GM12878 (cell line): ENCODE measurements around the gene SORCS2. TPM values are rescaled to one million over a fixed set of nuclear protein-coding genes. Genes with fewer than 3 reads are reported as not detected.

ENCODE experiments used
- ATAC-seq: fragments of 200-7000 bp; cut with Tn5 transposase; 3 replicates; pipeline ENCODE4 v1.9.1; 2020; ENCODE audit warnings: mild to moderate bottlenecking, moderate library complexity
- BruUV-seq: library from RNA; stranded (reverse); fragments of 400-500 nt; replicated peaks from 2 replicates; lab custom pipeline; 2021; lab: Mats Ljungman, UMichigan
- CTCF ChIA-PET: fragments of 300-600 bp; sonication (Branson Sonifier 250); formaldehyde crosslinking; extraction: SDS; loops from one replicate; lab custom pipeline; 2021; ENCODE audit warnings: inconsistent platforms; lab: Yijun Ruan, JAX
- POLR2A ChIA-PET: fragments of 350-600 bp; formaldehyde crosslinking; extraction: SDS; loops from one replicate; lab custom pipeline; 2021; ENCODE audit warnings: inconsistent platforms; lab: Charles Lee
- RAD21 ChIA-PET: fragments of 300-600 bp; sonication (Branson Sonifier 250); formaldehyde crosslinking; loops from one replicate; lab custom pipeline; 2023; ENCODE audit warnings: antibody characterized with exemption; ENCODE audit not compliant: unreplicated experiment; lab: Charles Lee
- SMC1A ChIA-PET: fragments of 300-600 bp; sonication (Branson Sonifier 250); formaldehyde crosslinking; loops from one replicate; lab custom pipeline; 2023; ENCODE audit not compliant: unreplicated experiment, uncharacterized antibody; lab: Charles Lee
- DNase-seq: peaks from one replicate; pipeline ENCODE4 v3.0.0-alpha.2; 2011; ENCODE audit warnings: low read depth, low spot score
- FAIRE-seq: peaks from 3 replicates; lab custom pipeline; 2011; peaks lifted over from hg19 to GRCh38; lab: Jason Lieb, UNC
- H2AFZ ChIP-seq: 2 replicates; pipeline ENCODE4 v1.6.0; 2011; ENCODE audit warnings: low read depth, low read length, control low read depth; ENCODE audit not compliant: control insufficient read depth
- H3K27ac ChIP-seq: 2 replicates; pipeline ENCODE4 v1.5.1; 2011; ENCODE audit warnings: control low read depth; ENCODE audit not compliant: control insufficient read depth, insufficient read depth
- H3K27me3 ChIP-seq, 2 experiments: replicated peaks in 1 of 2; 2 replicates each; pipeline versions ENCODE4 v1.6.0 to v1.6.1; 2011; ENCODE audit warnings: low read length in 1 of 2; ENCODE audit not compliant: control insufficient read depth in 2 of 2, insufficient read depth in 2 of 2
- H3K36me3 ChIP-seq, 2 experiments: 2 replicates each; pipeline ENCODE4 v1.5.1; 2011; ENCODE audit warnings: low read length in 1 of 2; ENCODE audit not compliant: control insufficient read depth in 2 of 2, insufficient read depth in 2 of 2
- H3K4me1 ChIP-seq: 2 replicates; pipeline ENCODE4 v1.6.1; 2011; ENCODE audit warnings: mild to moderate bottlenecking, low read length, moderate library complexity, mixed read lengths; ENCODE audit not compliant: control insufficient read depth, insufficient read depth
- H3K4me2 ChIP-seq: 2 replicates; pipeline ENCODE4 v1.6.0; 2011; ENCODE audit warnings: control low read depth; ENCODE audit not compliant: control insufficient read depth, insufficient read depth
- H3K4me3 ChIP-seq: fragments of 200-600 bp; sonication (generic); 2 replicates; pipeline ENCODE4 v1.5.1; 2016
- H3K79me2 ChIP-seq: 2 replicates; pipeline ENCODE4 v1.6.0; 2011; ENCODE audit warnings: low read length; ENCODE audit not compliant: control insufficient read depth, insufficient read depth
- H3K9ac ChIP-seq: 2 replicates; pipeline ENCODE4 v1.8.0; 2011; ENCODE audit warnings: low read length, control low read depth, mixed read lengths; ENCODE audit not compliant: control insufficient read depth, insufficient read depth
- H3K9me3 ChIP-seq: replicated peaks from 3 replicates; pipeline ENCODE4 v1.5.1; 2011; ENCODE audit warnings: mild to moderate bottlenecking, low read length; ENCODE audit not compliant: control insufficient read depth, insufficient read depth
- H4K20me1 ChIP-seq: 2 replicates; pipeline ENCODE4 v1.6.0; 2011; ENCODE audit not compliant: control insufficient read depth, insufficient read depth
- BMI1 ChIP-seq: fragments of 450-650 bp; IDR thresholded peaks from 2 replicates; pipeline ENCODE4 v1.6.1; 2016; ENCODE audit warnings: mild to moderate bottlenecking, moderate library complexity, borderline replicate concordance
- CHD4 ChIP-seq: fragments of 200-600 bp; sonication (generic); IDR thresholded peaks from 2 replicates; pipeline ENCODE4 v1.6.1; 2016; ENCODE audit warnings: mild to moderate bottlenecking
- FOS ChIP-seq: IDR thresholded peaks from 3 replicates; pipeline ENCODE4 v1.6.1; 2011; ENCODE audit warnings: borderline replicate concordance; ENCODE audit not compliant: insufficient read length; ENCODE audit errors: extremely low read depth
- JUNB ChIP-seq: IDR thresholded peaks from 2 replicates; pipeline ENCODE4 v1.6.1; 2016; ENCODE audit warnings: antibody characterized with exemption, mild to moderate bottlenecking
- PAX8 ChIP-seq: fragments of 450-650 bp; IDR thresholded peaks from 2 replicates; pipeline ENCODE4 v1.6.1; 2017; ENCODE audit warnings: mild to moderate bottlenecking, moderate library complexity
- POLR2AphosphoS5 ChIP-seq: IDR thresholded peaks from 2 replicates; pipeline ENCODE4 v1.6.1; 2011; ENCODE audit warnings: mild to moderate bottlenecking, low read length, inconsistent platforms
- RFX5 ChIP-seq: IDR thresholded peaks from 2 replicates; pipeline ENCODE4 v1.6.1; 2011; ENCODE audit warnings: low read depth, low read length, improper control_type of control experiment
- SP1 ChIP-seq: IDR thresholded peaks from one replicate; pipeline ENCODE4 v1.6.1; 2011; ENCODE audit warnings: low read depth, low read length
- WGBS: methylation state at CpG from one replicate; pipeline ENCODE4 v1.1.6; 2016; ENCODE audit warnings: low lambda C conversion rate; ENCODE audit not compliant: insufficient replicate concordance, insufficient coverage; ENCODE audit errors: missing lambda C conversion rate; 5-methylcytosine and 5-hydroxymethylcytosine counted together
- in situ Hi-C: fragments of 300-500 bp; cut with MboI; formaldehyde crosslinking; loops from 9 replicates; pipeline ENCODE4 v1.14.3; 2018; ENCODE audit warnings: mixed read lengths
- intact Hi-C: fragments of 100-400 bp; cut with micrococcal nuclease; formaldehyde crosslinking; loops from one replicate; pipeline ENCODE4 v1.14.2; 2022; ENCODE audit not compliant: unreplicated experiment
- polyA plus RNA-seq, 11 experiments: library from polyadenylated mRNA; depleted of rRNA in 4 of 11; unstranded in 6 of 11; stranded (reverse) in 5 of 11; fragments of >200 nt; fragmentation: Nextera tagmentation in 4 of 11; fragmentation: Illumina TruSeq in 1 of 11; extraction: Ambion mirVana in 4 of 11; extraction: Trizol in 1 of 11; gene quantifications; 1 replicate in 1 of 11; 2 replicates in 10 of 11; pipeline versions ENCODE4 v1.2.1 to v1.2.3, GENCODE V29; 2011 to 2016; ENCODE audit warnings: inconsistent platforms in 2 of 11, missing spikeins in 2 of 11, low read depth in 1 of 11
- total RNA-seq, 4 experiments: library from RNA; depleted of rRNA in 3 of 4; stranded (reverse); fragments of >200 nt in 3 of 4; fragmentation: Illumina TruSeq in 1 of 4; extraction: Trizol in 1 of 4; gene quantifications; 2 replicates each; pipeline versions ENCODE4 v1.2.1 to v1.2.3, GENCODE V29; 2013 to 2021
- TF ChIP-seq, protein P1 (sequence below): IDR thresholded peaks from 2 replicates; pipeline ENCODE4 v1.6.1; 2012; ENCODE audit warnings: low read depth, low read length, improper control_type of control experiment
- TF ChIP-seq, protein P2 (sequence below): fragments of 450-650 bp; IDR thresholded peaks from 2 replicates; pipeline ENCODE4 v1.6.1; 2017; ENCODE audit warnings: mild to moderate bottlenecking, low read depth, inconsistent platforms; ENCODE audit not compliant: poor library complexity, severe bottlenecking
- TF ChIP-seq, protein P3 (sequence below): IDR thresholded peaks from 2 replicates; pipeline ENCODE4 v1.6.1; 2012; ENCODE audit warnings: low read depth, low read length, improper control_type of control experiment
- TF ChIP-seq, protein P4 (sequence below), 3 experiments: IDR thresholded peaks in 2 of 3; conservative IDR thresholded peaks in 1 of 3; 2 replicates each; pipeline ENCODE4 v1.5.1; 2011; ENCODE audit warnings: low read depth in 3 of 3, low read length in 3 of 3, mild to moderate bottlenecking in 3 of 3, control low read depth in 2 of 3, moderate library complexity in 2 of 3, inconsistent platforms in 1 of 3, mixed read lengths in 1 of 3; ENCODE audit not compliant: control insufficient read depth in 2 of 3, insufficient read depth in 1 of 3; ENCODE audit errors: extremely low read depth in 1 of 3

The SORCS2 gene
- total and polyA plus RNA-seq, 10 of the 15 experiments (the other 5 are each of a cell fraction or from before 2014, with no cell fraction given) = 0.01 to 0.15 (median 0.05) TPM; not detected in 5

DNA sequence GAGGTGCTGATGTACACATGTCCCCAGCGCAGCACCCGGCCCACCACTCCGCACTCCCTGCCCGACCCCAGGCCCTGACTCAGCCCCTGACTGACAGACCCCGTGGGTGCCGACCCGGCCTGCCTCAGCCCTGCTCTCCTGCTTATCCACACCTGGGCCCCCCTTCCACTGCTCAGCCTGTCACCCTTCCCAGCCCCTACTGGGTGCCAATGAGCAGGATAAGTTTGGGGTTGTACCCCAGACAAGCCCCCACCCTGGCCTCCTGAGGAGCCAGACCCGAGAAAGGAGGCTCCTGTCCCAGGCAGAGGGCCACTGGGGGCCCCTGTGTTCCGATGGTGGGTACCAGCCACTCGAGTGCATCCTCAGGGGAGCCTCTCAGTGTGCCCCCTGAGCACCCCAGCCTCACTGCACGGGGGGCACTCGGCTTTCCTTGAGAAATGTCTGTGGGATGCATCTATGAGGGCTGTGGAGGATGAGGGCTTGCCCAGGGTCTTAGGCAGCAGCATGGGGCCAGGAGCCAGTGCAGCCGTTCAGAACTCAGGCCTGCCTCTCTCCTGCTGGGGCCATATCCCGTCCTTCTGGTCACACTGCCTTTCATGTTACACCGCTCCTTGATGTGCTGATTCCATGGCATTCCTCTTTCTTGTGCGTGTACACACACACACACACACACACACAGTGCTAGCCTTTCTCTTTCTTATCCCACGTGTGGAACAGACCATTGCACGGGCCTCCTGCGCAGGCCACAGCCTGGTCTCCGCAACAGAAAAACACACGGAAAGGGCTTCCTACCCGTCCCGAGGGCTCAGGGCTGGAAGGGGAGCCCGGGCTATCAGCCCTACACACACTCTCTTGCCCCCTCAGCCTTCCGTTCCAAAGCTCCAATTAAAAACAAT is 462.5 kb downstream of the SORCS2 start:
- H3K4me3 ChIP-seq = no peak overlapping the region

More for the DNA sequence above, 462.5 kb downstream of the SORCS2 start:
- WGBS = 36% methylated on average over 25 of the region's 25 CpGs
- DNase-seq = no peak
- H3K27ac ChIP-seq = no peak overlapping the region
- no peaks in the 10 kb centered on the region for H4K20me1 ChIP-seq
- H3K9me3 ChIP-seq = no peaks in the 10 kb centered on the region
- FAIRE-seq = no peak
- no peaks in the 10 kb centered on the region for H3K79me2 ChIP-seq
- in situ Hi-C loops = no loop called here
- no peak for ATAC-seq
- TF ChIP-seq FOS (no peak), RFX5 (no peak), JUNB (no peak), POLR2AphosphoS5 (no peak), SP1 (no peak), PAX8 (no peak), CHD4 (no peak), BMI1 (no peak)
- TF ChIP-seq, protein P1, sequence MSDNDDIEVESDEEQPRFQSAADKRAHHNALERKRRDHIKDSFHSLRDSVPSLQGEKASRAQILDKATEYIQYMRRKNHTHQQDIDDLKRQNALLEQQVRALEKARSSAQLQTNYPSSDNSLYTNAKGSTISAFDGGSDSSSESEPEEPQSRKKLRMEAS = no peak
- TF ChIP-seq, protein P2, sequence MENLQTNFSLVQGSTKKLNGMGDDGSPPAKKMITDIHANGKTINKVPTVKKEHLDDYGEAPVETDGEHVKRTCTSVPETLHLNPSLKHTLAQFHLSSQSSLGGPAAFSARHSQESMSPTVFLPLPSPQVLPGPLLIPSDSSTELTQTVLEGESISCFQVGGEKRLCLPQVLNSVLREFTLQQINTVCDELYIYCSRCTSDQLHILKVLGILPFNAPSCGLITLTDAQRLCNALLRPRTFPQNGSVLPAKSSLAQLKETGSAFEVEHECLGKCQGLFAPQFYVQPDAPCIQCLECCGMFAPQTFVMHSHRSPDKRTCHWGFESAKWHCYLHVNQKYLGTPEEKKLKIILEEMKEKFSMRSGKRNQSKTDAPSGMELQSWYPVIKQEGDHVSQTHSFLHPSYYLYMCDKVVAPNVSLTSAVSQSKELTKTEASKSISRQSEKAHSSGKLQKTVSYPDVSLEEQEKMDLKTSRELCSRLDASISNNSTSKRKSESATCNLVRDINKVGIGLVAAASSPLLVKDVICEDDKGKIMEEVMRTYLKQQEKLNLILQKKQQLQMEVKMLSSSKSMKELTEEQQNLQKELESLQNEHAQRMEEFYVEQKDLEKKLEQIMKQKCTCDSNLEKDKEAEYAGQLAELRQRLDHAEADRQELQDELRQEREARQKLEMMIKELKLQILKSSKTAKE = no peak
- TF ChIP-seq, protein P3, sequence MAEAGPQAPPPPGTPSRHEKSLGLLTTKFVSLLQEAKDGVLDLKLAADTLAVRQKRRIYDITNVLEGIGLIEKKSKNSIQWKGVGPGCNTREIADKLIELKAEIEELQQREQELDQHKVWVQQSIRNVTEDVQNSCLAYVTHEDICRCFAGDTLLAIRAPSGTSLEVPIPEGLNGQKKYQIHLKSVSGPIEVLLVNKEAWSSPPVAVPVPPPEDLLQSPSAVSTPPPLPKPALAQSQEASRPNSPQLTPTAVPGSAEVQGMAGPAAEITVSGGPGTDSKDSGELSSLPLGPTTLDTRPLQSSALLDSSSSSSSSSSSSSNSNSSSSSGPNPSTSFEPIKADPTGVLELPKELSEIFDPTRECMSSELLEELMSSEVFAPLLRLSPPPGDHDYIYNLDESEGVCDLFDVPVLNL = no peak
- TF ChIP-seq, protein P4, sequence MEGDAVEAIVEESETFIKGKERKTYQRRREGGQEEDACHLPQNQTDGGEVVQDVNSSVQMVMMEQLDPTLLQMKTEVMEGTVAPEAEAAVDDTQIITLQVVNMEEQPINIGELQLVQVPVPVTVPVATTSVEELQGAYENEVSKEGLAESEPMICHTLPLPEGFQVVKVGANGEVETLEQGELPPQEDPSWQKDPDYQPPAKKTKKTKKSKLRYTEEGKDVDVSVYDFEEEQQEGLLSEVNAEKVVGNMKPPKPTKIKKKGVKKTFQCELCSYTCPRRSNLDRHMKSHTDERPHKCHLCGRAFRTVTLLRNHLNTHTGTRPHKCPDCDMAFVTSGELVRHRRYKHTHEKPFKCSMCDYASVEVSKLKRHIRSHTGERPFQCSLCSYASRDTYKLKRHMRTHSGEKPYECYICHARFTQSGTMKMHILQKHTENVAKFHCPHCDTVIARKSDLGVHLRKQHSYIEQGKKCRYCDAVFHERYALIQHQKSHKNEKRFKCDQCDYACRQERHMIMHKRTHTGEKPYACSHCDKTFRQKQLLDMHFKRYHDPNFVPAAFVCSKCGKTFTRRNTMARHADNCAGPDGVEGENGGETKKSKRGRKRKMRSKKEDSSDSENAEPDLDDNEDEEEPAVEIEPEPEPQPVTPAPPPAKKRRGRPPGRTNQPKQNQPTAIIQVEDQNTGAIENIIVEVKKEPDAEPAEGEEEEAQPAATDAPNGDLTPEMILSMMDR (IDR thresholded peaks at IDR 0.05 in 2 of 3, conservative IDR thresholded peaks at IDR 0.05 in 1 of 3; ENCODE audit: control insufficient read depth in 2 of 3, extremely low read depth in 1 of 3, insufficient read depth in 1 of 3, low read depth in 3 of 3, low read length in 3 of 3) = no peak
- H3K36me3 ChIP-seq = no peaks in the 10 kb centered on the region
- SMC1A ChIA-PET = no interaction called here
- RAD21 ChIA-PET = no interaction called here
- H3K4me1 ChIP-seq = no peaks in the 10 kb centered on the region
- no peak overlapping the region for H3K4me2 ChIP-seq
- BruUV-seq = no TSS peak
- H3K9ac ChIP-seq = no peak overlapping the region
- CTCF ChIA-PET = no interaction called here
- H2AFZ ChIP-seq = no peak overlapping the region
- H3K27me3 ChIP-seq = no peaks in the 10 kb centered on the region; a peak in 2 of 4 replicates
- intact Hi-C loops = no loop called here
- POLR2A ChIA-PET = no interaction called here
